ENCODE results near the gene PPP1R9A. TPM values are rescaled to one million over a fixed set of nuclear protein-coding genes. Genes with fewer than 3 reads are reported as not detected.

Gene PPP1R9A
- total and polyA plus RNA-seq, 10 of the 15 experiments (the other 5 are each of a cell fraction or from before 2014, with no cell fraction given) = 0.04 to 0.12 TPM; not detected in 8

DNA sequence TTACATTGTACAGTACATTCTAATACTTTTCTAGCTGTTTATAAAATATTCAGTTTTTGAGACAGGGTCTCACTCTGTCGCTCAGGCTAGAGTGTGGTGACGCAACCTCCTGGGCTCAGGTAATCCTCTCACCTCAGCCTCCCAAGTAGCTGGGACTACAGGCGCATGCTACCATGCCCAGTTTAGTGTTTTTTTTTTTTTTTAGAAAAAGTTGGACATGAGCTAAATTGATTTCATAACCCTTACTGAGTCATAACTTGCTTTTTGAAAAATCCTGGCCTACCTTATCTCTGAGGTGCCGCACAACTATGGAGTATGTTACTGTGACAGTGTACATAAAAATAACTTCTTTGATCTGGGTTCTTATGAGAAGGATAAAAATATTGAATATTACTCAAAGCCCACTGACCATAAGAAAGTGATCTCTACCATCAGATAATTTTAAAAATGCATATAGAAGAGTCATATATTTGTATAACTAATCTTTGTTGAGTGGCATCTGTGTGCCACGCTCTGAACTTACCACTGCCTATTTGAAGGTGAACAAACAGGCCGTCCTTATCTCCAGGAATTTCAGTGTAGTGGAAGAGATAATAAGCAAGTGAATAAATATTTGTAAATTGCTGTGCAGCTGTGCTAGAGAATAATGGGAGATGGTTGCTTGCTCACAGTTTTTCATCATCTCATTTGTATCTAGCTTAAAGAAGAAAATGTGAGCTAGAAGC lies 73.2 kb downstream of the PPP1R9A start (continued):
- TF ChIP-seq, protein P1, sequence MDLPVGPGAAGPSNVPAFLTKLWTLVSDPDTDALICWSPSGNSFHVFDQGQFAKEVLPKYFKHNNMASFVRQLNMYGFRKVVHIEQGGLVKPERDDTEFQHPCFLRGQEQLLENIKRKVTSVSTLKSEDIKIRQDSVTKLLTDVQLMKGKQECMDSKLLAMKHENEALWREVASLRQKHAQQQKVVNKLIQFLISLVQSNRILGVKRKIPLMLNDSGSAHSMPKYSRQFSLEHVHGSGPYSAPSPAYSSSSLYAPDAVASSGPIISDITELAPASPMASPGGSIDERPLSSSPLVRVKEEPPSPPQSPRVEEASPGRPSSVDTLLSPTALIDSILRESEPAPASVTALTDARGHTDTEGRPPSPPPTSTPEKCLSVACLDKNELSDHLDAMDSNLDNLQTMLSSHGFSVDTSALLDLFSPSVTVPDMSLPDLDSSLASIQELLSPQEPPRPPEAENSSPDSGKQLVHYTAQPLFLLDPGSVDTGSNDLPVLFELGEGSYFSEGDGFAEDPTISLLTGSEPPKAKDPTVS (IDR thresholded peaks at IDR 0.05; ENCODE audit: low read depth, low read length) = no peak
- TF ChIP-seq ASH2L (IDR thresholded peaks at IDR 0.05; ENCODE audit: borderline replicate concordance, low read depth) (no peak), JUNB (IDR thresholded peaks at IDR 0.05) (no peak), E4F1 (IDR thresholded peaks at IDR 0.05; ENCODE audit: borderline replicate concordance, partially characterized antibody) (no peak), ZBTB4 (CRISPR knock-in tag; IDR thresholded peaks at IDR 0.05) (no peak), HCFC1 (IDR thresholded peaks at IDR 0.05; ENCODE audit: low read length) (no peak)

Data from GM12878 (cell line).